ENCODE results near the gene CDC42EP3. TPM values are rescaled to one million over a fixed set of nuclear protein-coding genes. Genes with fewer than 3 reads are reported as not detected.

The CDC42EP3 gene, protein sequence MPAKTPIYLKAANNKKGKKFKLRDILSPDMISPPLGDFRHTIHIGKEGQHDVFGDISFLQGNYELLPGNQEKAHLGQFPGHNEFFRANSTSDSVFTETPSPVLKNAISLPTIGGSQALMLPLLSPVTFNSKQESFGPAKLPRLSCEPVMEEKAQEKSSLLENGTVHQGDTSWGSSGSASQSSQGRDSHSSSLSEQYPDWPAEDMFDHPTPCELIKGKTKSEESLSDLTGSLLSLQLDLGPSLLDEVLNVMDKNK
- 10 to 100 TPM; 45.1 to 48.9 TPM for total RNA-seq
- 113 to 163 reads per million in 2 donors for total RNA-seq

DNA sequence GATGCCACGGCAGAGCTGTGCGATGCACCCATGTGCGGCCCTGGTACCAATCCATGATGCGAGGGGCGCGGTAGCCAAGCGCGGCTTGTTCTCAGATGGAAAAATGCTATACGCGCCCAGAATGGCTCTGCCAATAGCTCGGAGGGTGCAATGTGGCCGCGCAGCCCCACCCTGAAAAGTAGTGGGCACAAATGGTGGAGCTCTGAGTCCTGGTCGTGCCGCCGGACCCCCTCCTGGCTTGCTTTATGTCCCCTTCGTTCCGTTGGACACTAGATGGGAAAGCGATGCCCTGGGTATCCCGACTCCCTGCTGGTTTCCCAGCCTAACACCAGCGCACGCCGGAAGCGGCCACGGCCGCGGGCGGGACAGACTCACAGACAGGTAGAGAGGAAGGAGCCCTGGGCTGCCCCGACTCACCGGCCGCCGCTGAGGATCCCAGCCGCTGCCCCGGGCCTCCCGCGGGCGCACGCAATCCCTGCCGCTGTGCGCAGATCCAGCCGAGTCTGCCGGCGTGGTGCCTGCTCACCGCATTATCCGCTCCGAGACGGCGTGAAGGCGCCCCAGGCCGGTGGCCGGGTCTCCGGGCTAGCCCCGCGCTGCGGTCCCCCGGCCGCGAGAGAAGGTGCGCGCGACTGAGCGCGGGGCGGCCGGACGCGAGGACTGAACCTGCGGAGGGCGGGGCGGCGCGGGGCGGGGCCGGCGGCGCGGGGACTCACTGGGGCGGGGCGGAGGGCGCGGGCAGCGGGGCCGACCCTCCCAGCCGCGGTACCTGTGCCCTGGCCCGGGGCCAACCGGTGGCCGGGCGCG, at the start of gene CDC42EP3:
Gene CDC42EP3, minus strand, starts transcription at position 634 of the 807 bp plus-strand sequence. CDS start 25,055 bp downstream, outside the sequence.
- peaks cover 36% of the 10 kb centered on the region for H3K4me1 Mint-ChIP-seq

DNA sequence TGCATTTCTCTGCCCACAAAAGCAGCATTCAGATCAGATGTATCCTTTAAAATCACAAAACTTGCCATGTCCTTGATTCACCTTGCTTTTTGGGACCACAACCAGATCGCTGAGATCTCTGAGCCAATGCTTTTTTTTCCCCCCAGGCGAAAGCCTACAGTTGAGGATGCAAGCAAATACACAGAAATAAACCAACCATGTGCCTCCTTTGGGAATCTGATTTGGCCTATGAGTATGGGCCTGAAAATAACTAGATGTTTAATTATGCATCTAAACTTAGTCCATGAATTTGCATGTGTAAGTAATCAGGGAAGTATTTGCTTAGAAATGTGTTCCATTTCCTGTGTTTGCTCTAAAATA, 49.7 kb upstream of the CDC42EP3 start:
- H3K36me3 Mint-ChIP-seq (ENCODE audit: low read depth): no peaks in the 10 kb centered on the region
- no peaks in the 10 kb centered on the region for H3K9me3 ChIP-seq (ENCODE audit: control insufficient read depth, low read length, poor library complexity, severe bottlenecking)
- no peaks in the 10 kb centered on the region for H3K27me3 Mint-ChIP-seq
- no peaks in the 10 kb centered on the region for H3K4me1 Mint-ChIP-seq
- no peak overlapping the region for H3K27ac Mint-ChIP-seq
- no peak for ATAC-seq
- DNase-seq: no peak
- H3K4me3 Mint-ChIP-seq: no peak overlapping the region

More for the DNA sequence above, at the start of gene CDC42EP3:
- H3K27ac Mint-ChIP-seq: peak within 1 kb of the TSS; percentile 97
- peaks cover 4% of the 10 kb centered on the region for H3K9me3 ChIP-seq (ENCODE audit: control insufficient read depth, low read length, poor library complexity, severe bottlenecking)
- H3K36me3 Mint-ChIP-seq (ENCODE audit: low read depth): no peaks in the 10 kb centered on the region
- H3K4me3 Mint-ChIP-seq: peak within 1 kb of the TSS; percentile 97
- DNase-seq (peak; percentile 43 to 81 (median 68)), ATAC-seq (peak; percentile 70)
- no peaks in the 10 kb centered on the region for H3K27me3 Mint-ChIP-seq

DNA sequence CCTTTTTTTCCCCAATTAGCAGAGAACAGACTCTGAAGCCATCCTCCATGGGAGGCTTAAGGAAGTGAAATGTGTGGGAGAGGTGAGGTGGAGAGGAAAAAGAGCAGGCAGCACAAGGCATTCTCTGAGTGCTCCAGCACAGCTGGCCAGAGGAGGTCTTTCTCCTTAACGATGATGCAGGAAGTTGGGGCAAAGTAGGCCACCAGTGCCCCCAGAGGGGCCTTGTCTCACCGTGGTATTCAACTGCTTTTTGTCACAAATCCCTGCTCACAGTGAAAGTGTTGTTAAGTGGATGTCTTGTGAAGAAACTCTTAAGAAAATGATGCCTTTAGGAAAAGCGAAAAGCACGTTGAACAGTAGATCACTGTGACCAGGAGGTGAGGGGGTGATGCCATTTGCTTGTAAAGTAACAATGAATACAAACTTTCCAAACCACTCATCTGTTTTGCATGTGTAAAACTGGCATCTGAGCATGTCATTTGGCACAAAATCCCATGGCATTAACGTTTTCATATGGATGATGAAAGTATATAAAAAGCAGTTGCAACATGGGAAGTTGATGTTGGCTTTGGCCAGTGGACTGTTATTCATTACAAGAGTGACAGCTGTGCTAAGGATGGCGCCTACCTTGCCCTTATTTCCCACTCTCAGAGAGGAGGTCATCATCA, 49.2 kb upstream of the CDC42EP3 start:
- no peaks in the 10 kb centered on the region for H3K9me3 ChIP-seq (ENCODE audit: control insufficient read depth, low read length, poor library complexity, severe bottlenecking)
- ATAC-seq (no peak), DNase-seq (no peak)
- H3K36me3 Mint-ChIP-seq (ENCODE audit: low read depth): no peaks in the 10 kb centered on the region
- H3K4me1 Mint-ChIP-seq: no peaks in the 10 kb centered on the region
- no peak overlapping the region for H3K27ac Mint-ChIP-seq
- H3K4me3 Mint-ChIP-seq: no peak overlapping the region
- no peaks in the 10 kb centered on the region for H3K27me3 Mint-ChIP-seq

DNA sequence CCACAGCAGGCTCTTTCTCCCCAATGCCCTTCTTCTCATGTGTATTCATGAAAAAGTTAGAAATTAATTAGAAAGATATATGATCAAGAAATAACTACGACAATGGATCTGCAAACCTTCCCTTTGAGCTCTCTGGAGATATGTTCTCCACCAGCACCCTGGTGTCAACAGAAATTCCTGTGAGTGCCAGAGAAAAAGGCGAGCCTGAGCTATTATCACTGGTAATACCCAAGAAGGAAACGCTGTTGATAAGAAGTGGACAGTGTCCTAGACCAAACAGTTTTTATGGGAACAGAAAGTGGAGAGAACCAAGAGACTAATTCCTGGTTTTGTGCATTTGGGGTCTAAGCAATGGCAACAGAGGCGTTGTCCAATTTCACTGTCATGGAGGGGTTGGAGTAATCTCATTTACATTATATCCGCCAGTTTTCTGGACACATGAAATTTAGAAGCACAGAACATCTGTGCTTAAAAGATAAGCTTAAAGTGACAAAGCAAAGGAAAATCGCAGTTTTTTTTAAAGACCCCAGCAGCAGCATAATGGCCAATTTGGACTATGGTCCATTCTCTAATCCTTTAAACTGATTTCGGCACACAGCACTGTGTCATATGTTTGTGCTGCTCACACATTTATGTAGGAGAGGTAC, 47.2 kb upstream of the CDC42EP3 start:
- H3K27me3 Mint-ChIP-seq: no peaks in the 10 kb centered on the region
- H3K36me3 Mint-ChIP-seq (ENCODE audit: low read depth): no peaks in the 10 kb centered on the region
- no peak overlapping the region for H3K4me3 Mint-ChIP-seq
- no peak overlapping the region for H3K27ac Mint-ChIP-seq
- no peak for ATAC-seq
- H3K9me3 ChIP-seq (ENCODE audit: control insufficient read depth, low read length, poor library complexity, severe bottlenecking): no peaks in the 10 kb centered on the region
- no peaks in the 10 kb centered on the region for H3K4me1 Mint-ChIP-seq
- DNase-seq: no peak

DNA sequence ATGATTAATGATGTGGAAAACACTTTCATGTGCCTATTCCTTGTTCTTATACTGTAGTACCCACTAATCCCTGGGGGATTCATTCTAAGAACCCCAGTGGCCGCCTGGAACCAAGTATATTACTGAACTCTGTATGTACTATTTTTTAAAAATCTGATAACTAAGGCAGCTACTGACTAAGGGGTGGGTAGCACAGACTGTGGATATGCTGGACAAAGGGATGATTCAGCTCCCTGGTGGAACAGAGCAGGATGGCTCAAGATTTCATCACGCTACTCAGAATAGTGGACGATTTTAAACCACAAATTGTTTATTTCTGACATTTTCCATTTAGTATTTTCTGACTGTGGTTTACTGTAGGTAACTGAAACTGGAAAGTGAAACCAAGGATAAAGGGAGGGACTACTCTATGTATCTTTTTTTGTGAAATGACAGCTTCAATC, 41.8 kb upstream of the CDC42EP3 start:
- H3K4me1 Mint-ChIP-seq: peaks cover 20% of the 10 kb centered on the region
- no peak for ATAC-seq
- H3K27ac Mint-ChIP-seq: peak overlapping the region; percentile 59
- H3K27me3 Mint-ChIP-seq: no peaks in the 10 kb centered on the region
- no peaks in the 10 kb centered on the region for H3K36me3 Mint-ChIP-seq (ENCODE audit: low read depth)
- H3K9me3 ChIP-seq (ENCODE audit: control insufficient read depth, low read length, poor library complexity, severe bottlenecking): no peaks in the 10 kb centered on the region
- no peak for DNase-seq
- no peak overlapping the region for H3K4me3 Mint-ChIP-seq

DNA sequence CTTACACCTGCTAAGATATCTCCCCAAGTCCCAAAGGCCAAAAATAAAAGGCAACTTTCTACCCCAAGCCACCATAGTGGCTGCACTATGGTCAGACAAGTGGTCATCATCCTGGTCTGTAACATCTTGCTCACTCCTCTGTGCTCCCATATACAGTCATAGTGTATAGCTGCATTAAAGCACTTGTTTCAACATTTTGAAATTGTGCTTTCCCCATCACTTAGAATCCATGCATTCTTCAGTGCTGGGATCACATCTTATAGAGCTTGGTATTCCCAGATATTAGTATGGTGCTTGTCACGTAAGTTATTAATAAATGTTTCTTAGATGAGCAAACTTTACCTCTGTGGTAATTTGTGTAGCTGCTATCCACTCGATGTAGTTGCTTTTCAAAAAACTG, 40.4 kb upstream of the CDC42EP3 start:
- no peaks in the 10 kb centered on the region for H3K27me3 Mint-ChIP-seq
- H3K36me3 Mint-ChIP-seq (ENCODE audit: low read depth): no peaks in the 10 kb centered on the region
- peak overlapping the region; percentile 39 for H3K4me3 Mint-ChIP-seq
- no peak for DNase-seq
- peak overlapping the region; percentile 67 for H3K27ac Mint-ChIP-seq
- peaks cover 25% of the 10 kb centered on the region for H3K4me1 Mint-ChIP-seq
- no peaks in the 10 kb centered on the region for H3K9me3 ChIP-seq (ENCODE audit: control insufficient read depth, low read length, poor library complexity, severe bottlenecking)
- ATAC-seq: no peak

DNA sequence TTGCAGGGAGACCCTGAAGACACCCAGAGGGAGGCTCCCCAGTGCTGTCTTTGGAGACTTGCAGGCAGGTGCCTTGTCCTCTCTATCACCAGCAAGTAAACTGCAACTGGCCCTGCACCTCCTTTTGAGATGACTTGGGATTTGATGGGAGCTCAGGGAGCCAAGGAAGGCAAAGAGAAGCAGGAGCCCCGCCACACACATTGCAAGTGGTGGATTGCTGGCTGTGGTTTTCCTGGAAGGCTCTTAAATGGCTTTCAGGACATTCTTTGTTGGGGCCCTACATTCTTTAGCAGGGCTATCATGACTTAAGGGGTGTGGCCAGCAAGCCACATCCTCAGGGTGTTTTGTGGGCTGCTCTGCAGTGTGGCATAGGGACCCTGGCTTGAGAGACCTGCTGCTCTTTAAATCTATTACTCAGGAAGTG, 39.9 kb upstream of the CDC42EP3 start:
- peaks cover 30% of the 10 kb centered on the region for H3K4me1 Mint-ChIP-seq
- H3K4me3 Mint-ChIP-seq: peak overlapping the region; percentile 79
- H3K9me3 ChIP-seq (ENCODE audit: control insufficient read depth, low read length, poor library complexity, severe bottlenecking): no peaks in the 10 kb centered on the region
- H3K27me3 Mint-ChIP-seq: no peaks in the 10 kb centered on the region
- peak overlapping the region; percentile 67 for H3K27ac Mint-ChIP-seq
- DNase-seq (no peak), ATAC-seq (peak; percentile 86)
- H3K36me3 Mint-ChIP-seq (ENCODE audit: low read depth): no peaks in the 10 kb centered on the region

DNA sequence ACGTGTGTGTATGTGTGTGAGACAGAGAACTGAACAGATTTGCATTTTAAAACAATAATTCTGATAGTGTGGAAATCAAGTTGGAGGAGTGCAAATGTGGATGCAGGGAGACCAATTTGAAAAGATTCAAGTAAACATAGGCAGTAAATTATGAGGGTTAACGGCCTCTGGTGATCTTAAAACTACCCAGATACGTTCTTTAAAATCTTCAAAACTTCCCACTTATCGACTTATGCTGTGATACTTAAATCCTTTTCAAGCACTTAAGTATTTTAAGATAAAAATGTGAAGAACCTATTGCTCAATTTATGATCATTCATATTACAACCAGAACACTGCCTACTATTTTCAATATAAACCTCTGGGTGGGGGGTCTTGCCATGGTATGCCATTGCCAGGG, 37.7 kb upstream of the CDC42EP3 start:
- Mint-ChIP-seq H3K36me3 (ENCODE audit: low read depth) (no peaks in the 10 kb centered on the region), H3K27ac (no peak overlapping the region), H3K27me3 (no peaks in the 10 kb centered on the region), H3K4me1 (peaks cover 35% of the 10 kb centered on the region), H3K4me3 (no peak overlapping the region)
- no peaks in the 10 kb centered on the region for H3K9me3 ChIP-seq (ENCODE audit: control insufficient read depth, low read length, poor library complexity, severe bottlenecking)
- no peak for DNase-seq
- ATAC-seq: no peak

DNA sequence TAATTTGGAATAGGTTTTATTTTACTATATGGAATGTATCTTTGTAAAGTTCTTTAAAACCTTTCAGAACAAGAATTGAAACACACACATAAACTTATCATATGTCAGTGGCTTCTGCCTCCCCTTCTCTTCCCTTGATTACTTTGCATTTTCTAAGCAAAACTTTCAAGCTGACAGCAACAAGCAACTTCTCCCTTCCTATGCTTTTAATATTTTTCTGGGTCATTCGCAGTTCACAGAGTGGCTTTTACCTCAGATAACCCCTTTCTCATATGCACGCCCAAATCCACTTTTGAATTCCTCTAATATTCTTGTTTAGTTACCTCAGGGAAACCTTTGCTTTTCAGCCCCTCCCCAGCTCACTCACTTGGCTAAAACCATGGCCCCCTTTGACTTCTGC, 36.7 kb upstream of the CDC42EP3 start:
- Mint-ChIP-seq H3K4me3 (no peak overlapping the region), H3K36me3 (ENCODE audit: low read depth) (no peaks in the 10 kb centered on the region), H3K27me3 (no peaks in the 10 kb centered on the region), H3K4me1 (peaks cover 35% of the 10 kb centered on the region), H3K27ac (no peak overlapping the region)
- no peak for DNase-seq
- no peak for ATAC-seq
- no peaks in the 10 kb centered on the region for H3K9me3 ChIP-seq (ENCODE audit: control insufficient read depth, low read length, poor library complexity, severe bottlenecking)

DNA sequence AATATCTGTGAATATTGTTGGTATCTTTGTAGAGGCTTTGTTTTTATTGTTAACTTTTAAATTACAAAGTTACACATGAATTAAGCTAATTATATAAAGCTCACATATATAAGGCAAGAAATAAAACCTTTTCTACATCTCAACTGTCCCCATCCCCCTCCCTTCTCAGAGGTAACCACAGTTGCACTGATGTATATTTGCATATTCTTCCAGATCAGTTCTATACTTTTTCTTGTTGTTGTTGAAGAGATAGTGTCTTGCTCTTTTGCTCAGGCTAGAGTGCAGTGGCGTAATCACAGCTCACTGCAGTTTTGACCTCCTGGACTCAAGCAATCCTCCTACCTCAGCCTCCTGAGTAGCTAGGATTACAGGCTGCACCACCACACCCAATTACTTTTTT, 36.0 kb upstream of the CDC42EP3 start:
- no peaks in the 10 kb centered on the region for H3K9me3 ChIP-seq (ENCODE audit: control insufficient read depth, low read length, poor library complexity, severe bottlenecking)
- no peak for DNase-seq
- no peak overlapping the region for H3K4me3 Mint-ChIP-seq
- H3K27me3 Mint-ChIP-seq: no peaks in the 10 kb centered on the region
- ATAC-seq: no peak
- peaks cover 35% of the 10 kb centered on the region for H3K4me1 Mint-ChIP-seq
- H3K27ac Mint-ChIP-seq: no peak overlapping the region
- no peaks in the 10 kb centered on the region for H3K36me3 Mint-ChIP-seq (ENCODE audit: low read depth)

DNA sequence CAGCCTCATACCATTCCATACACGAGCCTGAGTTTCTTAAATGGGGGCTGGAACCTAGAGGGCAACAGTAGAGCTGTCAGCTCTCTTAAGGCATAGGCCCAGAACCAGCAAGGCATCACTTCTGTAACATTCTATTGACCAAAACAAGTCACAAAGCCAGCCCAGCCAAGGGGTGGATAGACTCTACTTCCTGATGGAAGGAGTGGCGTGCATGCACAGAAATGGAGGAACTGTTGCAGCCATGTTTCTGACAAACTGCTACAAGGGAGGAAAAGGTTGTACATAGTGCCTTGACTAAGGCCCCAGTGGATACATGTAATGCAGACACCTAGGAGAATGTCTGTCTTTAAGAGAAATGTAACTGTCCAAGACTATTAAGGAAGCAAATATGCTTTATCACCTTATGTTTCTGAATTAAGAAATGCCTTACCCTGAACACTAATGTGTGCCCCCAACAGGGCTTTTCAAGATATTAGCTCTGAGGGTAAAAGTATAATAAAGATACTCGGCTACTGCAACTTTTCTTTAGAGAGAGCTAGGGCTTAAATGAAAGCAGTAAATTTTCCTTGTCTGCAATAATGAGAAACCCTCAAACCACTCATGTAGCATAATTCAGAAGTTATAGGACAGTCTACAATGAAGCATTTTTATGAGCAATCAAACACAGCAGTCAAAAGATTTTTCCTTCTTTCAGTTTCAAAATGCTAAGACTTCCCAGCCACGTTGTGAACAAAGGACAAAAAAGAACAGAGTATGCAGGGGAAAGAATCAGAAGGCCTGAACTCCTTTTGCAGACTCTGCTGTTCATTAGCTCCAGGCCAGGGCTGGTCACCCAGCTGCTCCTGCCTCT, 35.1 kb upstream of the CDC42EP3 start:
- ATAC-seq (no peak), DNase-seq (no peak)
- no peaks in the 10 kb centered on the region for H3K9me3 ChIP-seq (ENCODE audit: control insufficient read depth, low read length, poor library complexity, severe bottlenecking)
- H3K36me3 Mint-ChIP-seq (ENCODE audit: low read depth): no peaks in the 10 kb centered on the region
- H3K4me1 Mint-ChIP-seq: peaks cover 31% of the 10 kb centered on the region
- no peaks in the 10 kb centered on the region for H3K27me3 Mint-ChIP-seq
- no peak overlapping the region for H3K4me3 Mint-ChIP-seq
- no peak overlapping the region for H3K27ac Mint-ChIP-seq

DNA sequence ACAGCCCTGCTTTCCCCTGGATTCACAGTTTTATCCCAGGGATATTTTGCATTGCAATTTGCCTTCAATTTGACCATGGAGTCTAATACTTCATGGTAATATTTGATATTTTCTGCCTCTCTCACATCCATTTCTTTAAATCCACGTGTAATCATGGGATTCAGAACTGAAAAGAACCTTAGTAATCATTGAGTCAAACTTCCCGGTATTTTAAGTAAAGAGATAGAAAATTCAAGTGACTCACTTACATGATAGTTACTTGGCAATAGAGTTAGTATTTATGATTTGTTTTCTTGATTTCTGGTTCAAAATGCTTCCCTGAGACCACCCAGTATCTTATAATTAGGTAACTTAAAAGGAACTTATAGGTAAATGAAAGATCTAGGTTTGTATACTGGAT, 33.7 kb upstream of the CDC42EP3 start:
- H3K4me1 Mint-ChIP-seq: peaks cover 20% of the 10 kb centered on the region
- H3K9me3 ChIP-seq (ENCODE audit: control insufficient read depth, low read length, poor library complexity, severe bottlenecking): peaks cover 2% of the 10 kb centered on the region
- no peaks in the 10 kb centered on the region for H3K27me3 Mint-ChIP-seq
- DNase-seq: no peak
- no peak overlapping the region for H3K4me3 Mint-ChIP-seq
- no peak overlapping the region for H3K27ac Mint-ChIP-seq
- no peaks in the 10 kb centered on the region for H3K36me3 Mint-ChIP-seq (ENCODE audit: low read depth)
- no peak for ATAC-seq

All from T-helper 17 cell (primary cell).